HEK293 (cell line): ENCODE results near the gene ZSWIM6.

Source experiments
- CTCF ChIA-PET: fragments of 350-600 bp; formaldehyde crosslinking; extraction: SDS; loops from one replicate; lab custom pipeline; 2021; ENCODE audit warnings: antibody characterized with exemption; lab: Yijun Ruan, JAX
- POLR2A ChIA-PET: fragments of 300-600 bp; formaldehyde crosslinking; extraction: SDS; loops from one replicate; lab custom pipeline; 2020; ENCODE audit warnings: antibody characterized with exemption, inconsistent platforms; lab: Yijun Ruan, JAX
- H3K27ac ChIP-seq: fragments of 200-500 bp; sonication (Bioruptor generic); 2 replicates; pipeline ENCODE4 v1.5.1; 2014; ENCODE audit warnings: low read depth, low read length, control low read depth, inconsistent platforms; ENCODE audit errors: extremely low read depth
- H3K36me3 ChIP-seq, 2 experiments: fragments of 200-500 bp in 1 of 2; sonication (Bioruptor generic) in 1 of 2; 1 replicate in 1 of 2; 2 replicates in 1 of 2; pipeline ENCODE4 v1.5.1; 2014 to 2017; ENCODE audit warnings: inconsistent platforms in 2 of 2, low read length in 2 of 2; ENCODE audit not compliant: control insufficient read depth in 2 of 2, insufficient read depth in 1 of 2
- H3K4me1 ChIP-seq: fragments of 200-500 bp; sonication (Bioruptor generic); 2 replicates; pipeline ENCODE4 v1.5.1; 2014; ENCODE audit warnings: mild to moderate bottlenecking, low read length, inconsistent platforms; ENCODE audit not compliant: control insufficient read depth, insufficient read depth
- H3K4me3 ChIP-seq: 2 replicates; pipeline ENCODE4 v1.5.1; 2011; ENCODE audit warnings: low read depth, mild to moderate bottlenecking, control low read depth, low read length, moderate library complexity
- H3K9me3 ChIP-seq: fragments of 200-500 bp; sonication (Bioruptor generic); 2 replicates; pipeline ENCODE4 v1.5.1; 2014; ENCODE audit warnings: low read depth, low read length, inconsistent platforms; ENCODE audit not compliant: control insufficient read depth, insufficient read depth
- AEBP2 ChIP-seq: fragments of 450-650 bp; formaldehyde crosslinking; IDR thresholded peaks from 2 replicates; pipeline ENCODE4 v1.5.1; 2016; ENCODE audit warnings: missing biosample characterization, missing genetic modification characterization, borderline replicate concordance
- BCL11B ChIP-seq: fragments of 450-650 bp; formaldehyde crosslinking; IDR thresholded peaks from 2 replicates; pipeline ENCODE4 v1.5.1; 2016; ENCODE audit warnings: low read depth, missing biosample characterization, missing genetic modification characterization
- GFI1B ChIP-seq: fragments of 450-650 bp; formaldehyde crosslinking; IDR thresholded peaks from 2 replicates; pipeline ENCODE4 v1.5.1; 2016; ENCODE audit warnings: missing biosample characterization, missing genetic modification characterization
- GLI4 ChIP-seq: fragments of 450-650 bp; formaldehyde crosslinking; IDR thresholded peaks from 2 replicates; pipeline ENCODE4 v1.5.1; 2016; ENCODE audit warnings: missing biosample characterization, missing genetic modification characterization
- GLIS2 ChIP-seq: fragments of 450-650 bp; formaldehyde crosslinking; IDR thresholded peaks from 2 replicates; pipeline ENCODE4 v1.5.1; 2016; ENCODE audit warnings: missing biosample characterization, missing genetic modification characterization
- HIC1 ChIP-seq: fragments of 450-650 bp; formaldehyde crosslinking; IDR thresholded peaks from 2 replicates; pipeline ENCODE4 v1.5.1; 2016; ENCODE audit warnings: missing biosample characterization, missing genetic modification characterization
- INSM2 ChIP-seq: fragments of 450-650 bp; formaldehyde crosslinking; IDR thresholded peaks from 2 replicates; pipeline ENCODE4 v1.5.1; 2016; ENCODE audit warnings: missing biosample characterization, missing genetic modification characterization
- PRDM10 ChIP-seq: fragments of 450-650 bp; formaldehyde crosslinking; IDR thresholded peaks from 2 replicates; pipeline ENCODE4 v1.5.1; 2016; ENCODE audit warnings: missing biosample characterization, missing genetic modification characterization
- SP2 ChIP-seq: fragments of 450-650 bp; formaldehyde crosslinking; IDR thresholded peaks from 2 replicates; pipeline ENCODE4 v1.5.1; 2016; ENCODE audit warnings: missing biosample characterization, missing genetic modification characterization
- SP3 ChIP-seq: fragments of 450-650 bp; formaldehyde crosslinking; IDR thresholded peaks from 2 replicates; pipeline ENCODE4 v1.5.1; 2016; ENCODE audit warnings: missing biosample characterization, missing genetic modification characterization
- ZFP69B ChIP-seq: fragments of 450-650 bp; formaldehyde crosslinking; IDR thresholded peaks from 2 replicates; pipeline ENCODE4 v1.5.1; 2016; ENCODE audit warnings: missing biosample characterization, missing genetic modification characterization
- ZNF16 ChIP-seq: fragments of 450-650 bp; formaldehyde crosslinking; IDR thresholded peaks from 2 replicates; pipeline ENCODE4 v1.5.1; 2016; ENCODE audit warnings: low read depth, missing biosample characterization, missing genetic modification characterization
- ZNF18 ChIP-seq: fragments of 450-650 bp; formaldehyde crosslinking; IDR thresholded peaks from 2 replicates; pipeline ENCODE4 v1.5.1; 2016; ENCODE audit warnings: missing biosample characterization, missing genetic modification characterization
- ZNF211 ChIP-seq: fragments of 450-650 bp; formaldehyde crosslinking; IDR thresholded peaks from 2 replicates; pipeline ENCODE4 v1.5.1; 2016; ENCODE audit warnings: low read depth, missing biosample characterization, missing genetic modification characterization
- ZNF214 ChIP-seq: fragments of 450-650 bp; formaldehyde crosslinking; IDR thresholded peaks from 2 replicates; pipeline ENCODE4 v1.5.1; 2017; ENCODE audit warnings: missing biosample characterization, mild to moderate bottlenecking, missing genetic modification characterization, borderline replicate concordance
- ZNF248 ChIP-seq: fragments of 450-650 bp; formaldehyde crosslinking; IDR thresholded peaks from 2 replicates; pipeline ENCODE4 v1.5.1; 2017; ENCODE audit warnings: missing biosample characterization, missing genetic modification characterization
- ZNF37A ChIP-seq: fragments of 450-650 bp; IDR thresholded peaks from 2 replicates; pipeline ENCODE4 v1.5.1; 2018; ENCODE audit warnings: missing biosample characterization, missing genetic modification characterization
- ZNF423 ChIP-seq: fragments of 450-650 bp; formaldehyde crosslinking; IDR thresholded peaks from 2 replicates; pipeline ENCODE4 v1.5.1; 2016; ENCODE audit warnings: missing biosample characterization, missing genetic modification characterization
- ZNF558 ChIP-seq: fragments of 450-650 bp; formaldehyde crosslinking; IDR thresholded peaks from 2 replicates; pipeline ENCODE4 v1.5.1; 2016; ENCODE audit warnings: missing biosample characterization, missing genetic modification characterization
- ZNF561 ChIP-seq: fragments of 450-650 bp; IDR thresholded peaks from 2 replicates; pipeline ENCODE4 v1.5.1; 2018; ENCODE audit warnings: missing biosample characterization, missing genetic modification characterization, borderline replicate concordance
- ZNF626 ChIP-seq: fragments of 450-650 bp; sonication (Bioruptor Pico); formaldehyde crosslinking; IDR thresholded peaks from 2 replicates; pipeline ENCODE4 v1.5.1; 2018; ENCODE audit warnings: missing biosample characterization, missing genetic modification characterization, inconsistent platforms
- ZNF658 ChIP-seq: fragments of 450-650 bp; formaldehyde crosslinking; IDR thresholded peaks from 2 replicates; pipeline ENCODE4; 2016; ENCODE audit warnings: missing biosample characterization, missing genetic modification characterization
- ZNF660 ChIP-seq: fragments of 450-650 bp; IDR thresholded peaks from 2 replicates; pipeline ENCODE4 v1.5.1; 2018; ENCODE audit warnings: missing biosample characterization, mild to moderate bottlenecking, missing genetic modification characterization
- ZNF747 ChIP-seq: fragments of 450-650 bp; formaldehyde crosslinking; IDR thresholded peaks from 2 replicates; pipeline ENCODE4 v1.5.1; 2016; ENCODE audit warnings: missing biosample characterization, missing genetic modification characterization
- ZNF776 ChIP-seq: fragments of 450-650 bp; formaldehyde crosslinking; IDR thresholded peaks from 2 replicates; pipeline ENCODE4 v1.5.0; 2017; ENCODE audit warnings: missing biosample characterization, missing genetic modification characterization, borderline replicate concordance
- ZNF791 ChIP-seq: fragments of 450-650 bp; formaldehyde crosslinking; IDR thresholded peaks from 2 replicates; pipeline ENCODE4 v1.5.1; 2016; ENCODE audit warnings: missing biosample characterization, missing genetic modification characterization
- ZNF843 ChIP-seq: fragments of 450-650 bp; formaldehyde crosslinking; IDR thresholded peaks from 2 replicates; pipeline ENCODE4 v1.5.1; 2016; ENCODE audit warnings: missing biosample characterization, missing genetic modification characterization

The ZSWIM6 gene

GRCh38 chr5:61381968-61382367 lies 49.9 kb downstream of the ZSWIM6 start:
- H3K9me3 ChIP-seq, result no peaks in the 10 kb centered on the region
- H3K4me1 ChIP-seq, result no peaks in the 10 kb centered on the region; the same call in 1 of the 2 replicates
- no peaks in the 10 kb centered on the region; a peak in 1 of 3 replicates for H3K36me3 ChIP-seq
- H3K27ac ChIP-seq, result no peak overlapping the region
- ChIA-PET POLR2A (no interaction called here), CTCF (interaction anchor here (0.5 to 0.6 kb wide), 2 partner anchors 46 to 253 kb away, joined by 3 read pairs; no protein-coding TSS in a partner anchor)
- TF ChIP-seq INSM2 (tag by site-specific recombination) (no peak), GLIS2 (no peak), ZNF214 (tag by site-specific recombination) (no peak), AEBP2 (tag by site-specific recombination) (no peak), SP2 (tag by site-specific recombination) (no peak), ZNF791 (no peak), GFI1B (no peak), SP3 (tag by site-specific recombination) (no peak), ZNF658 (tag by site-specific recombination) (no peak), ZNF843 (tag by site-specific recombination) (no peak), ZNF747 (no peak), ZNF423 (no peak), ZNF211 (tag by site-specific recombination) (no peak), ZNF626 (tag by site-specific recombination) (no peak)
- H3K4me3 ChIP-seq, result no peak overlapping the region

GRCh38 chr5:61385627-61386026 lies 53.6 kb downstream of the ZSWIM6 start:
- Histone ChIP-seq H3K4me1 (no peaks in the 10 kb centered on the region; the same call in 1 of the 2 replicates), H3K9me3 (no peaks in the 10 kb centered on the region), H3K27ac (no peak overlapping the region), H3K36me3 (peaks cover 0 to under 1% of the 10 kb centered on the region in 2 experiments; a peak in 2 of 3 replicates), H3K4me3 (no peak overlapping the region)
- POLR2A ChIA-PET, result no interaction called here
- CTCF ChIA-PET, result interaction anchor here (0.8 kb wide), 1 partner anchor 27 kb away, joined by 3 read pairs; no protein-coding TSS in a partner anchor
- TF ChIP-seq ZNF776 (tag by site-specific recombination) (no peak), ZNF660 (no peak), HIC1 (tag by site-specific recombination) (no peak), ZFP69B (tag by site-specific recombination) (no peak), ZNF18 (no peak), GLIS2 (no peak), ZNF16 (tag by site-specific recombination) (no peak), ZNF37A (tag by site-specific recombination) (no peak), BCL11B (no peak), PRDM10 (tag by site-specific recombination) (no peak), ZNF658 (tag by site-specific recombination) (no peak), ZNF248 (tag by site-specific recombination) (no peak), GLI4 (tag by site-specific recombination) (no peak), ZNF558 (tag by site-specific recombination) (no peak), ZNF561 (no peak)
